GM21381 (cell line): ENCODE results near the gene TTLL11.

ENCODE experiments used
- ATAC-seq: cut with Tn5 transposase; IDR thresholded peaks from one replicate; pipeline ENCODE4 v1.9.1; 2021; ENCODE audit warnings: mild to moderate bottlenecking, moderate library complexity; ENCODE audit not compliant: unreplicated experiment

The TTLL11 gene

GRCh38 chr9:122092611-122093506 is at the start of gene TTLL11:
Gene TTLL11 (minus strand): TSS chr9:122093308. CDS start chr9:122093148, 160 bp downstream.
- peak; percentile 89 for ATAC-seq

GRCh38 chr9:122141671-122142070 is 48.6 kb upstream of the TTLL11 start:
- no peak for ATAC-seq

- no peak for ATAC-seq
Measured at GRCh38 chr9:122140368-122141193, 47.5 kb upstream of the TTLL11 start.

- no peak for ATAC-seq
Measured at GRCh38 chr9:122138560-122139268, 45.6 kb upstream of the TTLL11 start.

- ATAC-seq: no peak
Measured at GRCh38 chr9:122135529-122135859, 42.4 kb upstream of the TTLL11 start.

GRCh38 chr9:122134822-122135528 is 41.9 kb upstream of the TTLL11 start:
- no peak for ATAC-seq

- no peak for ATAC-seq
Measured at GRCh38 chr9:122133984-122134535, 41.0 kb upstream of the TTLL11 start.

GRCh38 chr9:122133263-122133983 is 40.3 kb upstream of the TTLL11 start:
- ATAC-seq: no peak

- ATAC-seq: no peak
Measured at GRCh38 chr9:122132539-122132938, 39.4 kb upstream of the TTLL11 start.

GRCh38 chr9:122131401-122132001 is 38.4 kb upstream of the TTLL11 start:
- no peak for ATAC-seq

- ATAC-seq: no peak
Measured at GRCh38 chr9:122130837-122131236, 37.7 kb upstream of the TTLL11 start.

- ATAC-seq: no peak
Measured at GRCh38 chr9:122129969-122130368, 36.9 kb upstream of the TTLL11 start.

- ATAC-seq: no peak
Measured at GRCh38 chr9:122128969-122129343, 35.8 kb upstream of the TTLL11 start.

GRCh38 chr9:122128007-122128968 is 35.2 kb upstream of the TTLL11 start:
- no peak for ATAC-seq

GRCh38 chr9:122127396-122127798 is 34.3 kb upstream of the TTLL11 start:
- no peak for ATAC-seq

GRCh38 chr9:122126331-122127261 is 33.5 kb upstream of the TTLL11 start:
- ATAC-seq: no peak
